H9 (cell line): ENCODE data around the gene SIPA1L2. TPM values are rescaled to one million over a fixed set of nuclear protein-coding genes. Genes with fewer than 3 reads are reported as not detected.

ENCODE experiments used
- DNase-seq: peaks from one replicate; pipeline ENCODE4 v3.0.0-alpha.2; 2017
- H2AFZ ChIP-seq: one replicate; pipeline ENCODE4 v1.6.1; 2013; ENCODE audit warnings: mild to moderate bottlenecking, low read length, control low read depth, moderate library complexity
- H2AK5ac ChIP-seq: 2 replicates; pipeline ENCODE4 v1.6.1; 2013; ENCODE audit warnings: low read length, control low read depth, mixed read lengths; ENCODE audit not compliant: insufficient read length
- H2BK120ac ChIP-seq: one replicate; pipeline ENCODE4 v1.6.1; 2013; ENCODE audit warnings: low read depth, mild to moderate bottlenecking, low read length, control low read depth, inconsistent platforms; ENCODE audit not compliant: poor library complexity, severe bottlenecking
- H2BK12ac ChIP-seq: 2 replicates; pipeline ENCODE4 v1.6.1; 2013; ENCODE audit warnings: low read length, control low read depth, mixed read lengths, low read depth; ENCODE audit not compliant: insufficient read length
- H2BK15ac ChIP-seq: 2 replicates; pipeline ENCODE4 v1.6.1; 2013; ENCODE audit warnings: low read depth, low read length, control low read depth
- H2BK20ac ChIP-seq: one replicate; pipeline ENCODE4 v1.6.1; 2013; ENCODE audit warnings: low read depth, mild to moderate bottlenecking, low read length, control low read depth, inconsistent platforms; ENCODE audit not compliant: poor library complexity, severe bottlenecking
- H2BK5ac ChIP-seq: 2 replicates; pipeline ENCODE4 v1.6.1; 2013; ENCODE audit warnings: low read length, control low read depth, mixed read lengths; ENCODE audit not compliant: insufficient read length
- H3K14ac ChIP-seq: 2 replicates; pipeline ENCODE4 v1.6.1; 2013; ENCODE audit warnings: low read length, control low read depth; ENCODE audit not compliant: insufficient read depth
- H3K18ac ChIP-seq: 2 replicates; pipeline ENCODE4 v1.6.1; 2013; ENCODE audit warnings: low read depth, mild to moderate bottlenecking, mixed read lengths, low read length, control low read depth; ENCODE audit not compliant: insufficient read length
- H3K23ac ChIP-seq: 2 replicates; pipeline ENCODE4 v1.6.1; 2013; ENCODE audit warnings: low read length, control low read depth, mixed read lengths, low read depth; ENCODE audit not compliant: insufficient read length
- H3K23me2 ChIP-seq: 2 replicates; pipeline ENCODE4 v1.6.1; 2013; ENCODE audit warnings: low read depth, mild to moderate bottlenecking, mixed read lengths, low read length, control low read depth; ENCODE audit not compliant: insufficient read length, poor library complexity, severe bottlenecking
- H3K27ac ChIP-seq: 2 replicates; pipeline ENCODE4 v1.5.1; 2013; ENCODE audit warnings: low read length, control low read depth, mixed read lengths, low read depth; ENCODE audit not compliant: insufficient read length
- H3K27me3 ChIP-seq: 2 replicates; pipeline ENCODE4 v1.6.1; 2013; ENCODE audit warnings: low read length, control low read depth, inconsistent platforms; ENCODE audit not compliant: insufficient read depth
- H3K4ac ChIP-seq: 2 replicates; pipeline ENCODE4 v1.6.1; 2013; ENCODE audit warnings: low read depth, mild to moderate bottlenecking, control low read depth, inconsistent platforms, low read length, moderate library complexity
- H3K4me1 ChIP-seq: 2 replicates; pipeline ENCODE4 v1.6.1; 2013; ENCODE audit warnings: low read length, control low read depth, inconsistent platforms; ENCODE audit not compliant: insufficient read depth
- H3K4me2 ChIP-seq: 2 replicates; pipeline ENCODE4 v1.6.1; 2013; ENCODE audit warnings: low read length, control low read depth, mixed read lengths; ENCODE audit not compliant: insufficient read length, insufficient read depth
- H3K56ac ChIP-seq: 2 replicates; pipeline ENCODE4 v1.6.1; 2013; ENCODE audit warnings: low read depth, mild to moderate bottlenecking, mixed read lengths, low read length, control low read depth; ENCODE audit not compliant: insufficient read length
- H3K79me1 ChIP-seq: 2 replicates; pipeline ENCODE4 v1.6.1; 2013; ENCODE audit warnings: low read depth, mild to moderate bottlenecking, moderate library complexity, low read length, control low read depth, inconsistent platforms; ENCODE audit not compliant: insufficient read depth, poor library complexity, severe bottlenecking
- H3K79me2 ChIP-seq: 2 replicates; pipeline ENCODE4 v1.6.1; 2013; ENCODE audit warnings: low read length, control low read depth, inconsistent platforms; ENCODE audit not compliant: insufficient read depth
- H3K9ac ChIP-seq: 2 replicates; pipeline ENCODE4 v1.6.1; 2013; ENCODE audit warnings: low read length, control low read depth, mixed read lengths; ENCODE audit not compliant: insufficient read length; ENCODE audit errors: extremely low read depth
- H3K9me3 ChIP-seq: one replicate; pipeline ENCODE4 v1.6.1; 2013; ENCODE audit warnings: low read depth, low read length, inconsistent platforms; ENCODE audit not compliant: control insufficient read depth
- H3T11ph ChIP-seq: one replicate; pipeline ENCODE4 v1.6.1; 2013; ENCODE audit warnings: mild to moderate bottlenecking, low read length, control low read depth, inconsistent platforms
- H4K20me1 ChIP-seq: one replicate; pipeline ENCODE4 v1.6.1; 2013; ENCODE audit not compliant: control insufficient read depth, insufficient read length, insufficient read depth
- H4K5ac ChIP-seq: 2 replicates; pipeline ENCODE4 v1.6.1; 2013; ENCODE audit warnings: low read depth, mild to moderate bottlenecking, mixed read lengths, low read length, control low read depth; ENCODE audit not compliant: insufficient read length
- H4K8ac ChIP-seq: replicated peaks from 2 replicates; pipeline ENCODE4 v1.6.1; 2013; ENCODE audit warnings: low read length, control low read depth, mixed read lengths, low read depth; ENCODE audit not compliant: insufficient read length
- H4K91ac ChIP-seq: 2 replicates; pipeline ENCODE4 v1.6.1; 2013; ENCODE audit warnings: low read depth, mild to moderate bottlenecking, moderate library complexity, mixed read lengths, low read length, control low read depth; ENCODE audit not compliant: insufficient read length
- H3K27ac Mint-ChIP-seq, 3 experiments: 2 replicates in 2 of 3; 3 replicates in 1 of 3; pipeline ENCODE4 v1.8.0; 2020 to 2021; ENCODE audit warnings: mixed read lengths in 3 of 3, mild to moderate bottlenecking in 1 of 3, moderate library complexity in 1 of 3
- H3K27me3 Mint-ChIP-seq: 2 replicates; pipeline ENCODE4 v1.8.0; 2021; ENCODE audit warnings: low read depth, mild to moderate bottlenecking, moderate library complexity, mixed read lengths
- H3K36me3 Mint-ChIP-seq, 3 experiments: 2 replicates in 2 of 3; 3 replicates in 1 of 3; pipeline ENCODE4 v1.8.0; 2020 to 2021; ENCODE audit warnings: low read depth in 3 of 3, mixed read lengths in 3 of 3; ENCODE audit not compliant: insufficient read depth in 1 of 3
- H3K4me1 Mint-ChIP-seq, 2 experiments: 2 replicates each; pipeline ENCODE4 v1.8.0; 2020; ENCODE audit warnings: mixed read lengths in 2 of 2
- H3K4me3 Mint-ChIP-seq, 2 experiments: 2 replicates in 1 of 2; 3 replicates in 1 of 2; pipeline ENCODE4 v1.8.0; 2020 to 2021; ENCODE audit warnings: mild to moderate bottlenecking in 2 of 2, mixed read lengths in 2 of 2, moderate library complexity in 1 of 2
- H3K9me3 Mint-ChIP-seq, 2 experiments: 2 replicates in 1 of 2; 3 replicates in 1 of 2; pipeline ENCODE4 v1.8.0; 2020; ENCODE audit warnings: mild to moderate bottlenecking in 2 of 2, mixed read lengths in 2 of 2, moderate library complexity in 1 of 2
- CTCF ChIP-seq: fragments of 200-600 bp; sonication (generic); conservative IDR thresholded peaks from 3 replicates; pipeline ENCODE4 v1.8.0; 2021; ENCODE audit warnings: antibody characterized with exemption, mild to moderate bottlenecking
- WGBS: extraction: QIAGEN DNeasy Blood & Tissue Kit; methylation state at CpG from one replicate; pipeline ENCODE4 v1.1.7; 2013; ENCODE audit warnings: missing lambda C conversion rate, low lambda C conversion rate, mixed read lengths; ENCODE audit not compliant: insufficient read length; ENCODE audit errors: extremely low coverage; 5-methylcytosine and 5-hydroxymethylcytosine counted together
- total RNA-seq: library from RNA; stranded (reverse); gene quantifications from 2 replicates; pipeline ENCODE4 v1.2.1, GENCODE V29; 2021

Gene SIPA1L2
- total RNA-seq, 1 experiment from 2014 or later, result 5.2 TPM

GRCh38 chr1:232662910-232663309, 33.0 kb upstream of the SIPA1L2 start:
- Histone ChIP-seq H4K20me1 (no peaks in the 10 kb centered on the region), H2AK5ac (no peak overlapping the region), H4K8ac (no peak overlapping the region), H2BK5ac (no peak overlapping the region), H2AFZ (no peak overlapping the region), H3K79me2 (no peaks in the 10 kb centered on the region), H2BK20ac (no peak overlapping the region), H2BK12ac (no peak overlapping the region), H3K4me2 (no peak overlapping the region), H3K27me3 (no peaks in the 10 kb centered on the region), H2BK120ac (no peak overlapping the region), H3K4ac (no peak overlapping the region), H3K56ac (no peak overlapping the region), H3K79me1 (no peaks in the 10 kb centered on the region), H3K23me2 (no peaks in the 10 kb centered on the region), H3K4me1 (no peaks in the 10 kb centered on the region), H3K27ac (no peak overlapping the region), H3K9ac (no peak overlapping the region), H3K18ac (no peak overlapping the region), H3K9me3 (no peaks in the 10 kb centered on the region), H2BK15ac (no peak overlapping the region), H3K14ac (no peak overlapping the region), H3K23ac (no peak overlapping the region), H4K5ac (no peak overlapping the region), H3T11ph (no peak overlapping the region), H4K91ac (no peak overlapping the region)
- H3K27me3 Mint-ChIP-seq, result peaks cover 7% of the 10 kb centered on the region
- no peaks in the 10 kb centered on the region for H3K9me3 Mint-ChIP-seq
- no peak for TF ChIP-seq CTCF
- no CpG with 5 or more reads among the region's 7 CpGs for WGBS
- DNase-seq, result no peak
- no peak overlapping the region; a peak in 1 of 7 replicates for H3K27ac Mint-ChIP-seq
- H3K4me1 Mint-ChIP-seq, result no peaks in the 10 kb centered on the region
- H3K4me3 Mint-ChIP-seq, result no peak overlapping the region
- no peaks in the 10 kb centered on the region for H3K36me3 Mint-ChIP-seq
